ENCODE results near the gene STAG1.
"Not testable (repeated sequence)": the region's sequence is repeated elsewhere in the genome, so short reads cannot be mapped to it uniquely, and the experiment has no call there.

STAG1 gene

DNA sequence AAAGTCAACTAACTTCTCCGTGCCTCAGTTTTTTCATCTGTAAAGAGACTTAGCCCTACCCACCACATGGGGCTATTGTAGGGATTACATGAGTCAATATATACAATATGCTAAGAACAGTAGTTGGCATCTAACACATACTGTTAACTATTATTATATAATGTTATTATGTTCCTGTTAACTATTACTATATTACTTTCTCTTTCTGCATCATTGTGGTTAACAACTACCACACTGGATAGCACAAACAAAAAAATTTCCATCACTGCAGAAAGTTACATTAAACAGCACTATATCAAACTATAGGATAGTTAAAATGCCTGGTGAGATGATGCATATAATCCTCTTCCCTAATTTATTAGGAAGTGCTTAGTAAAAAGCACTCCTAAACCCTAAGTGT lies 23.7 kb downstream of the STAG1 start:
- peaks cover 86% of the 10 kb centered on the region for H3K79me2 ChIP-seq (ENCODE audit: control insufficient read depth, insufficient read depth, low read length, unreplicated experiment)
- no peaks in the 10 kb centered on the region for H3K36me3 ChIP-seq (ENCODE audit: insufficient read depth, low read length)
- no peak overlapping the region for H2AFZ ChIP-seq (ENCODE audit: low read length, unreplicated experiment)
- no peaks in the 10 kb centered on the region for H3K27me3 ChIP-seq (ENCODE audit: insufficient read depth, low read length)
- H3K27ac ChIP-seq (ENCODE audit: low read depth, low read length) = peak overlapping the region; percentile 80
- H3K4me3 ChIP-seq (ENCODE audit: low read depth, low read length) = peak overlapping the region; percentile 69
- peaks cover 15% of the 10 kb centered on the region for H3K4me1 ChIP-seq (ENCODE audit: control insufficient read depth, insufficient read depth, low read length, unreplicated experiment)

DNA sequence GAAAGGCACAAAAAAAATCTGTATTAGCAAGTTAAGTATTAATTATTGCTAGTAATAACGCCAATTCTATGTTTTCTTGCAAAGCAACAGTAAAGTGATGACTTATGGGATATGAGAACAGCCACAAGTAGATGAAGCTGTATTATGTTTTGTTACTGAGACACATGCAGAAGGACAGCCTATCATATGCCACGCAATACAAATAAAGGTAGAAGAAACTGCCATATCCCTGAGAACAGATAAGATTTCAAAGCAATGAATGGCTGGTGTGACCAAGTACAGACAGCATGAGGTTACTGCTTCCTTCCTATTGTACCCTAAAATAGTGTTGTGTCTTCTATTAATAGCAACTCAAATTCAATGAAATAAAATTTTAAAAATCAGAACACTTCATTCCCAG lies 26.7 kb downstream of the STAG1 start:
- no peak overlapping the region for H2AFZ ChIP-seq (ENCODE audit: low read length, unreplicated experiment)
- H3K27me3 ChIP-seq (ENCODE audit: insufficient read depth, low read length) = no peaks in the 10 kb centered on the region
- H3K27ac ChIP-seq (ENCODE audit: low read depth, low read length) = no peak overlapping the region
- peaks cover 63% of the 10 kb centered on the region for H3K79me2 ChIP-seq (ENCODE audit: control insufficient read depth, insufficient read depth, low read length, unreplicated experiment)
- no peaks in the 10 kb centered on the region for H3K36me3 ChIP-seq (ENCODE audit: insufficient read depth, low read length)
- H3K4me1 ChIP-seq (ENCODE audit: control insufficient read depth, insufficient read depth, low read length, unreplicated experiment) = peaks cover 8% of the 10 kb centered on the region
- no peak overlapping the region for H3K4me3 ChIP-seq (ENCODE audit: low read depth, low read length)

DNA sequence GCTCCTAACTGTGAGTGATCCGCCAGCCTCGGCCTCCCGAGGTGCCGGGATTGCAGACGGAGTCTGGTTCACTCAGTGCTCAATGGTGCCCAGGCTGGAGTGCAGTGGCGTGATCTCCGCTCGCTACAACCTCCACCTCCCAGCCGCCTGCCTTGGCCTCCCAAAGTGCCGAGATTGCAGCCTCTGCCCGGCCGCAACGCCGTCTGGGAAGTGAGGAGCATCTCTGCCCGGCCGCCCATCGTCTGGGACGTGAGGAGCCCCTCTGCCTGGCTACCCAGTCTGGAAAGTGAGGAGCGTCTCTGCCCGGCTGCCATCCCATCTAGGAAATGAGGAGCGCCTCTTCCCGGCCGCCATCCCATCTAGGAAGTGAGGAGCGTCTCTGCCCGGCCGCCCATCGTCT lies 29.3 kb downstream of the STAG1 start:
- H3K27me3 ChIP-seq (ENCODE audit: insufficient read depth, low read length); H3K4me3 ChIP-seq (ENCODE audit: low read depth, low read length); H3K27ac ChIP-seq (ENCODE audit: low read depth, low read length); H2AFZ ChIP-seq (ENCODE audit: low read length, unreplicated experiment); H3K4me1 ChIP-seq (ENCODE audit: control insufficient read depth, insufficient read depth, low read length, unreplicated experiment); H3K36me3 ChIP-seq (ENCODE audit: insufficient read depth, low read length): not testable (repeated sequence)
- peaks cover 55% of the 10 kb centered on the region for H3K79me2 ChIP-seq (ENCODE audit: control insufficient read depth, insufficient read depth, low read length, unreplicated experiment)

DNA sequence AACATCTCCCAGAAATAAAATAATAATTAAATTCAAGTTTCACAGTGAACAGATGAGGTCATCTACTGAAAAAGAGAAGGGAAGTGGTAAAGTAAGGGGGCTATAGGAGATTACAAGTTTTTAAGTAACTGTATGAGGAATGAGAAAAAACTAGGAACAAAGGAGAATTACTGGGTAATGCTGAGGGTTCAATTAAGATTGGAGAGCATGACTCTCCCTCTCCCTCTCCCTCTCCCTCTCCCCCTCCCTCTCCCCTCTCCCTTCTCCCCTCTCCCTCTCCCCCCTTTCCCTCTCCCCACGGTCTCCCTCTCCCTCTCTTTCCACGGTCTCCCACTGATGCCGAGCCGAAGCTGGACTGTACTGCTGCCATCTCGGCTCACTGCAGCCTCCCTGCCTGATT lies 29.8 kb downstream of the STAG1 start:
- not testable (repeated sequence) for H3K27me3 ChIP-seq (ENCODE audit: insufficient read depth, low read length); H3K36me3 ChIP-seq (ENCODE audit: insufficient read depth, low read length); H3K27ac ChIP-seq (ENCODE audit: low read depth, low read length); H3K4me3 ChIP-seq (ENCODE audit: low read depth, low read length); H2AFZ ChIP-seq (ENCODE audit: low read length, unreplicated experiment); H3K4me1 ChIP-seq (ENCODE audit: control insufficient read depth, insufficient read depth, low read length, unreplicated experiment)
- H3K79me2 ChIP-seq (ENCODE audit: control insufficient read depth, insufficient read depth, low read length, unreplicated experiment) = peaks cover 54% of the 10 kb centered on the region

DNA sequence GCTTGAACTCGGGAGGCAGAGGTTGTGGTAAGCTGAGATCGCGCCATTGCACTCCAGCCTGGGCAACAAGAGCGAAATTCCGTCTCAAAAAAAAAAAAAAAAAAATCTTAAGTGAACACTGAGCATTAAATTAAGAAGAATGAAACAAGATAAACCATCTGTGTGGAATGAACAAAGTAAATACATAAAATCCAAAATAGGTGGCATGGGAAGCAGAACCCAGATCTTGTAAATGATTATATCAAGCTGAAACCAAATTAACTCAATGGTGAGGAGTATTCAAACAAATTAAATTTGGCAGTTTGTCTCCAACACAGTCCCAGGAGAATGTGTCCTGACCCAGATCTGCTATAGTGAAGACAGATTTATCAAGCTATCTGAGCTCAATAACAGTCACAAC lies 32.1 kb downstream of the STAG1 start:
- H3K27ac ChIP-seq (ENCODE audit: low read depth, low read length) = no peak overlapping the region
- no peak overlapping the region for H2AFZ ChIP-seq (ENCODE audit: low read length, unreplicated experiment)
- H3K79me2 ChIP-seq (ENCODE audit: control insufficient read depth, insufficient read depth, low read length, unreplicated experiment) = peaks cover 44% of the 10 kb centered on the region

DNA sequence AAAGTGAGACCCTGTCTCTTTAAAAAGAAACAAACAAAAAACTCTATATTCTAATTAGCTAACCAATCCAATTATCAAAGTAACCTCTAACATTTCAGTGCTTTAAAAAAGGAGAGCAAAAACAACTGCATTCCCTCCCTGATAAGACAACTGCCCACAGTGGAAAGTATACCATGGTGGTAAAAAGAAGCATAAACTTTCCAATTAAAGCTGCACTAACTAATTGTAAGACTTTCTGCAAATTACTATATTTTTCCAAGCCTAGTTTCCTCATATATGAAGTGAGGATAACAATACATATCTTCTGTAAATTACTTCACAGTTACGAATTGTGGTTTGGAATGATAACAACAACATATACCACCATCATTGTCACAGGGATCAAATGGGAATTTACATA lies 35.5 kb downstream of the STAG1 start:
- Histone ChIP-seq H3K4me1 (ENCODE audit: control insufficient read depth, insufficient read depth, low read length, unreplicated experiment) (no peaks in the 10 kb centered on the region), H3K79me2 (ENCODE audit: control insufficient read depth, insufficient read depth, low read length, unreplicated experiment) (peaks cover 59% of the 10 kb centered on the region), H2AFZ (ENCODE audit: low read length, unreplicated experiment) (no peak overlapping the region), H3K27ac (ENCODE audit: low read depth, low read length) (no peak overlapping the region), H3K36me3 (ENCODE audit: insufficient read depth, low read length) (peaks cover 4% of the 10 kb centered on the region; the same call in 1 of the 2 replicates), H3K4me3 (ENCODE audit: low read depth, low read length) (no peak overlapping the region), H3K27me3 (ENCODE audit: insufficient read depth, low read length) (no peaks in the 10 kb centered on the region)

More for the DNA sequence above, 32.1 kb downstream of the STAG1 start:
- Histone ChIP-seq H3K4me1 (ENCODE audit: control insufficient read depth, insufficient read depth, low read length, unreplicated experiment) (peaks cover under 1% of the 10 kb centered on the region), H3K4me3 (ENCODE audit: low read depth, low read length) (no peak overlapping the region), H3K36me3 (ENCODE audit: insufficient read depth, low read length) (no peaks in the 10 kb centered on the region), H3K27me3 (ENCODE audit: insufficient read depth, low read length) (no peaks in the 10 kb centered on the region)

DNA sequence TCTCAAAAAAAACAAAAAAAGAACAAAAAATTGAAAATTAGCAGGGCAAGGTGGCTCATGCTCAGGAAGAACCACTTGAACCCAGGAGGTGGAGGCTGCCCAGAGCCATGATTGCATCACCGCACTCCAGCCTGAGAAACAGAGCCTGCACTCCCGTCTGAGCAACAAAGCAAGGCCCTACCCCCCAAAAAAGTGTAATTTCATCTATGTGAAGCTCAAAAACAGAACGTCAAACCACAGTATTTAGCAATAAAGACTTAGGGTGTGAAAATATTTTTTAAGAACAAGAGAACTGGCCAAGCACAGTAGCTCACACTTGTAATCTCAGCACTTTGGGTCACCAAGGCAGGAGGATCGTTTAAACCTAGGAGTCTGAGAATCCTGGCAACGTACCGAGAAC lies 38.2 kb downstream of the STAG1 start:
- Histone ChIP-seq H3K27me3 (ENCODE audit: insufficient read depth, low read length) (no peaks in the 10 kb centered on the region), H3K4me3 (ENCODE audit: low read depth, low read length) (no peak overlapping the region), H3K27ac (ENCODE audit: low read depth, low read length) (no peak overlapping the region), H3K4me1 (ENCODE audit: control insufficient read depth, insufficient read depth, low read length, unreplicated experiment) (no peaks in the 10 kb centered on the region), H3K79me2 (ENCODE audit: control insufficient read depth, insufficient read depth, low read length, unreplicated experiment) (peaks cover 61% of the 10 kb centered on the region), H2AFZ (ENCODE audit: low read length, unreplicated experiment) (no peak overlapping the region), H3K36me3 (ENCODE audit: insufficient read depth, low read length) (peaks cover 4% of the 10 kb centered on the region; the same call in 1 of the 2 replicates)

DNA sequence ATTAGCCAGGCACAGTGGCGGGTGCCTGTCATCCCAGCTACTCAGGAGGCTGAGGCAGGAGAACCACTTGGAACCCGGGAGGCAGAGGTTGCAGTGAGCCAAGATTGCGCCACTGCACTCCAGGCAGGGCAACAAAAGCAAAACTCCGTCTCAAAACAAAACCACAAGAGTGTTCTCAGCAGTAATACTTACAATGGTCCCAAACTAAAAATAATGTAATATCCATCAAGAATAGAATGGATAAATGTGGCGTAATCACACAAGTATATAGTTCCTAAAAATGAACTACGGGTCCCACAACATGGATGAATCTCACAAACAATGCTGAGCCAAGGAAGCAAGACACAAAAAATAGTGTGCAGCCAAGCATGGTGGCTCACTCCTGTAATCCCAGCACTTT lies 39.2 kb downstream of the STAG1 start:
- no peak overlapping the region for H2AFZ ChIP-seq (ENCODE audit: low read length, unreplicated experiment)
- peaks cover 4% of the 10 kb centered on the region; the same call in 1 of the 2 replicates for H3K36me3 ChIP-seq (ENCODE audit: insufficient read depth, low read length)
- H3K27me3 ChIP-seq (ENCODE audit: insufficient read depth, low read length) = no peaks in the 10 kb centered on the region
- H3K79me2 ChIP-seq (ENCODE audit: control insufficient read depth, insufficient read depth, low read length, unreplicated experiment) = peaks cover 65% of the 10 kb centered on the region
- H3K4me3 ChIP-seq (ENCODE audit: low read depth, low read length) = no peak overlapping the region
- no peaks in the 10 kb centered on the region for H3K4me1 ChIP-seq (ENCODE audit: control insufficient read depth, insufficient read depth, low read length, unreplicated experiment)
- H3K27ac ChIP-seq (ENCODE audit: low read depth, low read length) = no peak overlapping the region

DNA sequence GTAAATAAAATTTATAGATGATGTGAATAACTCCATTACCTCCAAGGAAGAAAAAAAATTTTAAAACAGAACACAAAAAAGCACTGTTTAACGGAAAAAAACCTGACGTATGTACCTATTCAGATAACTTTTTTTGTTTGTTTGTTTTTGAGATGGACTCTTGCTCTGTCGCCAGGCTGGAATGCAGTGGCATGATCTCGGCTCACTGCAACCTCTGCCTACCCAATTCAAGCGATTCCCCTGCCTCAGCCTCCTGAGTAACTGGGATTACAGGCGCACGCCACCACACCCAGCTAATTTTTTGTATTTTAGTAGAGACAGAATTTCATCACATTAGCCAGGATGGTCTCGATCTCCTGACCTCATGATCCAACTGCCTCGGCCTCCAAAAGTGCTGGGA lies 40.3 kb downstream of the STAG1 start:
- H3K4me3 ChIP-seq (ENCODE audit: low read depth, low read length); H3K27me3 ChIP-seq (ENCODE audit: insufficient read depth, low read length); H3K4me1 ChIP-seq (ENCODE audit: control insufficient read depth, insufficient read depth, low read length, unreplicated experiment); H3K27ac ChIP-seq (ENCODE audit: low read depth, low read length); H2AFZ ChIP-seq (ENCODE audit: low read length, unreplicated experiment); H3K36me3 ChIP-seq (ENCODE audit: insufficient read depth, low read length): not testable (repeated sequence)
- peaks cover 67% of the 10 kb centered on the region for H3K79me2 ChIP-seq (ENCODE audit: control insufficient read depth, insufficient read depth, low read length, unreplicated experiment)

DNA sequence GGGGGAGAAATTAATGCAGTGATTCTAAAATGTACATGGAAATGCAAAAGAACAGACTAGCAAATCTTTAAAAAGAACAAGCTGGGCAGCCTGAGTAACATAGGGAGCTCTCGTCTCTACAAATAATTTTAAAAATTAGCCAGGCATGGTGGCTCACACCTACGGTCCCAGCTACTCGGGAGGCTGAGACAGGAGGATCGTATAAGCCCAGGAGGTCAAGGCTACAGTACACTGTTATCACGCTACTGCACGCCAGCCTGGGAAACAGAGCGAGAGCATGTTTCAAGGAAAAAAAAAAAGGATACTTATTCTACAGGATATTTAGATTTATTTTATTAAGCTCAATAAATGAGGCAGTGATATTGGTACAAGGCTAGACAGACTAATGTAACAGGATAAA lies 40.9 kb downstream of the STAG1 start:
- Histone ChIP-seq H3K4me3 (ENCODE audit: low read depth, low read length) (no peak overlapping the region), H3K79me2 (ENCODE audit: control insufficient read depth, insufficient read depth, low read length, unreplicated experiment) (peaks cover 67% of the 10 kb centered on the region), H3K4me1 (ENCODE audit: control insufficient read depth, insufficient read depth, low read length, unreplicated experiment) (no peaks in the 10 kb centered on the region), H3K27ac (ENCODE audit: low read depth, low read length) (no peak overlapping the region), H2AFZ (ENCODE audit: low read length, unreplicated experiment) (no peak overlapping the region), H3K27me3 (ENCODE audit: insufficient read depth, low read length) (no peaks in the 10 kb centered on the region), H3K36me3 (ENCODE audit: insufficient read depth, low read length) (peaks cover 4% of the 10 kb centered on the region; the same call in 1 of the 2 replicates)

DNA sequence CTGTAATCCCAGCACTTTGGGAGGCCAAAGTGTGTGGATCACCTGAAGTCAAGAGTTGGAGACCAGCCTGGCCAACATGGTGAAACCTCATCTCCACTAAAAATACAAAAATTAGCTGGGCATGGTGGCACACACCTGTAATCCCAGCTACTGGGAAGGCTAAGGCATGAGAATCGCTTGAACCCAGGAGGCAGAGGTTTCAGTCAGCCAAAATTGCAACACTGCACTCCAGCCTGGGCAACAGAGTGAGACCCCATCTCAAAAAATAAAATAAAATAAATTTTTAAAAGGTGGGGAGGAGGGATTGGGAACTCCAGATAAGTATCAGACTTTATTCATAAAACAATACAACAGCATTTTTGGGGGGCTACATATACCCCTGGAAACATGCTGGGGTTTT lies 42.4 kb downstream of the STAG1 start:
- not testable (repeated sequence) for H2AFZ ChIP-seq (ENCODE audit: low read length, unreplicated experiment); H3K36me3 ChIP-seq (ENCODE audit: insufficient read depth, low read length); H3K27ac ChIP-seq (ENCODE audit: low read depth, low read length); H3K27me3 ChIP-seq (ENCODE audit: insufficient read depth, low read length); H3K4me3 ChIP-seq (ENCODE audit: low read depth, low read length); H3K4me1 ChIP-seq (ENCODE audit: control insufficient read depth, insufficient read depth, low read length, unreplicated experiment)
- H3K79me2 ChIP-seq (ENCODE audit: control insufficient read depth, insufficient read depth, low read length, unreplicated experiment) = peaks cover 77% of the 10 kb centered on the region
